ENCODE results near the gene SLC29A4. TPM values are rescaled to one million over a fixed set of nuclear protein-coding genes. Genes with fewer than 3 reads are reported as not detected.

The SLC29A4 gene
- total and polyA plus RNA-seq, 2 of the 4 experiments (the other 2 are of a cell fraction), result 2.3 to 7.6 TPM

- Histone ChIP-seq H2BK5ac (ENCODE audit: low read depth, low read length, poor library complexity, severe bottlenecking) (no peak overlapping the region), H2BK120ac (ENCODE audit: low read depth, low read length) (no peak overlapping the region), H2AK9ac (replicated peaks; ENCODE audit: low read depth, low read length, poor library complexity) (no peak overlapping the region), H3K9me3 (ENCODE audit: control insufficient read depth, insufficient read depth, low read length) (no peaks in the 10 kb centered on the region), H3K23ac (ENCODE audit: low read depth, low read length) (no peak overlapping the region), H3K4me1 (ENCODE audit: control insufficient read depth, insufficient read depth, low read length) (peaks cover 4% of the 10 kb centered on the region), H3K9ac (ENCODE audit: low read depth, low read length) (no peak overlapping the region), H3K4me2 (ENCODE audit: low read depth, low read length) (no peak overlapping the region), H3K79me1 (ENCODE audit: low read depth in 1 of 2, low read length in 2 of 2) (no peaks in the 10 kb centered on the region), H2AK5ac (ENCODE audit: low read depth, low read length) (no peak overlapping the region), H3K9me1 (ENCODE audit: insufficient read depth, low read length) (no peaks in the 10 kb centered on the region), H3K56ac (ENCODE audit: extremely low read depth, insufficient read depth, low read length) (no peak overlapping the region), H2BK20ac (ENCODE audit: low read depth, low read length) (no peak overlapping the region), H3K27ac (ENCODE audit: insufficient read depth, low read length) (no peak overlapping the region), H3K27me3 (ENCODE audit: control insufficient read depth, insufficient read depth, low read length) (peaks cover 3% of the 10 kb centered on the region; the same call in 1 of the 2 replicates), H4K91ac (ENCODE audit: insufficient read depth, low read depth, low read length) (no peak overlapping the region), H3K4me3 (ENCODE audit: insufficient read depth, low read depth, low read length) (no peak overlapping the region), H3K36me3 (ENCODE audit: control insufficient read depth, insufficient read depth, low read length) (peaks cover 1% of the 10 kb centered on the region; the same call in 1 of the 2 replicates), H3K4ac (ENCODE audit: low read depth, low read length) (no peak overlapping the region), H3K18ac (ENCODE audit: low read depth, low read length) (no peak overlapping the region), H2AFZ (replicated peaks; ENCODE audit: low read length, poor library complexity) (no peak overlapping the region), H4K5ac (ENCODE audit: low read depth, low read length) (no peak overlapping the region), H2BK15ac (ENCODE audit: low read depth, low read length) (no peak overlapping the region), H4K8ac (ENCODE audit: low read depth in 2 of 2, low read length in 2 of 2) (no peak overlapping the region), H4K20me1 (ENCODE audit: insufficient read depth, low read length) (no peaks in the 10 kb centered on the region), H3K14ac (replicated peaks; ENCODE audit: low read depth, low read length) (no peak overlapping the region)
- TF ChIP-seq FOS (IDR thresholded peaks at IDR 0.05; ENCODE audit: low read depth, low read length), result no peak
- TF ChIP-seq RCOR1 (IDR thresholded peaks at IDR 0.05; ENCODE audit: insufficient replicate concordance, low read length), result no peak
- no peak for TF ChIP-seq MAZ (IDR thresholded peaks at IDR 0.05; ENCODE audit: borderline replicate concordance, low read depth, low read length)
- TF ChIP-seq POLR2A (IDR thresholded peaks at IDR 0.05; ENCODE audit: low read depth, low read length), result no peak
- WGBS, 2 experiments (ENCODE audit: extremely low coverage in 2 of 2, insufficient read length in 1 of 2), result 83% methylated on average over 15 of the region's 19 CpGs; no CpG with 5 or more reads in 1 of the 2 experiments
- in situ Hi-C loops (cut with MboI; ENCODE audit: low sequenced_read_pairs), result loop anchor here (25.0 kb wide), 1 partner anchor 449 kb away; no protein-coding TSS in a partner anchor
- POLR2A ChIA-PET (ENCODE audit: unreplicated experiment), result no interaction called here
- intact Hi-C loops (cut with micrococcal nuclease), result no loop called here
- dilution Hi-C loops (cut with HindIII; ENCODE audit: low sequenced_read_pairs, unreplicated experiment), result no loop called here
- BruUV-seq (replicated peaks), result no TSS peak
- ATAC-seq (ENCODE audit: low read depth) (no peak), DNase-seq (no peak)
- CTCF ChIA-PET, result no interaction called here
These were observed 44.2 kb upstream of the SLC29A4 start for GRCh38 chr7:5238500-5238899.
